PFSK-1 (cell line): ENCODE data around the gene COL23A1.

Source experiments
- FOXP2 ChIP-seq: optimal IDR thresholded peaks from 2 replicates; pipeline ENCODE3; 2011; ENCODE audit warnings: borderline replicate concordance, control low read depth, inconsistent platforms; ENCODE audit not compliant: insufficient read depth; ENCODE audit errors: extremely low read length, extremely low read depth
- POLR2AphosphoS5 ChIP-seq: IDR thresholded peaks from 2 replicates; pipeline ENCODE4 v1.6.1; 2012; ENCODE audit warnings: low read depth, mild to moderate bottlenecking, control low read depth, low read length, moderate library complexity
- SIN3A ChIP-seq: IDR thresholded peaks from 2 replicates; pipeline ENCODE4 v1.6.1; 2012; ENCODE audit warnings: mild to moderate bottlenecking, low read length, moderate library complexity, borderline replicate concordance; ENCODE audit not compliant: insufficient read depth
- TAF1 ChIP-seq: IDR thresholded peaks from 2 replicates; pipeline ENCODE4 v1.6.1; 2012; ENCODE audit warnings: low read length, control low read depth, borderline replicate concordance; ENCODE audit not compliant: insufficient read depth
- TF ChIP-seq, protein P1 (sequence below), 2 experiments: IDR thresholded peaks; 2 replicates each; pipeline versions ENCODE4 v1.6.1 to v1.8.0; 2011 to 2012; ENCODE audit warnings: low read depth in 2 of 2, low read length in 2 of 2, control low read depth in 1 of 2, inconsistent platforms in 1 of 2, mild to moderate bottlenecking in 1 of 2, moderate library complexity in 1 of 2; ENCODE audit not compliant: insufficient read depth in 1 of 2

The COL23A1 gene

DNA sequence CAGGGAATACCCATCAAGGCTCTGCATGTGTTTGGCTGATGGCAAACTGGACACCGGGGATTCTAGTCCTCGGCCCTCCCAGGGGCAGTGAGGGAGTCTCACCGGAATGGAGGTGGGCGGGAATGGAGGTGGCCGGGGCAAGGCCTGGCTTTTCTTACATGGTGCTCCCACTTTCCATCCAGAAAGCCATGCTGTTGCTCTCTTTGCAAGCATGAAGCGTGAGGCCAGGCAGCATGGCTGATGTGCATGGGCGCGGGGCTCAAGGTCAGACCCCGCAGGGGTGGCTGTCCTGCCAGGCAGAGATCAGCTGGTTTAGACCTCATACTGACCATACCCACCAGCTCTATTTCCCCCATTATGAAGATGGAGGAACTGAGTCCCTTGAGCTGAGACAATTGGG, 249.6 kb downstream of the COL23A1 start:
- TF ChIP-seq POLR2AphosphoS5 (no peak), FOXP2 (no peak), TAF1 (no peak), SIN3A (no peak)
- TF ChIP-seq, protein P1, sequence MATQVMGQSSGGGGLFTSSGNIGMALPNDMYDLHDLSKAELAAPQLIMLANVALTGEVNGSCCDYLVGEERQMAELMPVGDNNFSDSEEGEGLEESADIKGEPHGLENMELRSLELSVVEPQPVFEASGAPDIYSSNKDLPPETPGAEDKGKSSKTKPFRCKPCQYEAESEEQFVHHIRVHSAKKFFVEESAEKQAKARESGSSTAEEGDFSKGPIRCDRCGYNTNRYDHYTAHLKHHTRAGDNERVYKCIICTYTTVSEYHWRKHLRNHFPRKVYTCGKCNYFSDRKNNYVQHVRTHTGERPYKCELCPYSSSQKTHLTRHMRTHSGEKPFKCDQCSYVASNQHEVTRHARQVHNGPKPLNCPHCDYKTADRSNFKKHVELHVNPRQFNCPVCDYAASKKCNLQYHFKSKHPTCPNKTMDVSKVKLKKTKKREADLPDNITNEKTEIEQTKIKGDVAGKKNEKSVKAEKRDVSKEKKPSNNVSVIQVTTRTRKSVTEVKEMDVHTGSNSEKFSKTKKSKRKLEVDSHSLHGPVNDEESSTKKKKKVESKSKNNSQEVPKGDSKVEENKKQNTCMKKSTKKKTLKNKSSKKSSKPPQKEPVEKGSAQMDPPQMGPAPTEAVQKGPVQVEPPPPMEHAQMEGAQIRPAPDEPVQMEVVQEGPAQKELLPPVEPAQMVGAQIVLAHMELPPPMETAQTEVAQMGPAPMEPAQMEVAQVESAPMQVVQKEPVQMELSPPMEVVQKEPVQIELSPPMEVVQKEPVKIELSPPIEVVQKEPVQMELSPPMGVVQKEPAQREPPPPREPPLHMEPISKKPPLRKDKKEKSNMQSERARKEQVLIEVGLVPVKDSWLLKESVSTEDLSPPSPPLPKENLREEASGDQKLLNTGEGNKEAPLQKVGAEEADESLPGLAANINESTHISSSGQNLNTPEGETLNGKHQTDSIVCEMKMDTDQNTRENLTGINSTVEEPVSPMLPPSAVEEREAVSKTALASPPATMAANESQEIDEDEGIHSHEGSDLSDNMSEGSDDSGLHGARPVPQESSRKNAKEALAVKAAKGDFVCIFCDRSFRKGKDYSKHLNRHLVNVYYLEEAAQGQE (IDR thresholded peaks at IDR 0.05; ENCODE audit: insufficient read depth in 1 of 2, low read depth in 2 of 2, low read length in 2 of 2): no peak

- TF ChIP-seq, protein P1 (IDR thresholded peaks at IDR 0.05; ENCODE audit: insufficient read depth in 1 of 2, low read depth in 2 of 2, low read length in 2 of 2): no peak
- no peak for TF ChIP-seq POLR2AphosphoS5
- no peak for TF ChIP-seq FOXP2
- TF ChIP-seq SIN3A: no peak
- no peak for TF ChIP-seq TAF1
Measured at GRCh38 chr5:178340187-178340586, 250.0 kb downstream of the COL23A1 start.

GRCh38 chr5:178339272-178339671, 250.9 kb downstream of the COL23A1 start:
- TF ChIP-seq TAF1 (no peak), FOXP2 (no peak), POLR2AphosphoS5 (no peak), SIN3A (no peak)
- TF ChIP-seq, protein P1 (IDR thresholded peaks at IDR 0.05; ENCODE audit: insufficient read depth in 1 of 2, low read depth in 2 of 2, low read length in 2 of 2): no peak

GRCh38 chr5:178338750-178339144, 251.4 kb downstream of the COL23A1 start:
- TF ChIP-seq, protein P1 (IDR thresholded peaks at IDR 0.05; ENCODE audit: insufficient read depth in 1 of 2, low read depth in 2 of 2, low read length in 2 of 2): no peak
- TF ChIP-seq FOXP2 (no peak), TAF1 (no peak), POLR2AphosphoS5 (no peak), SIN3A (no peak)

DNA sequence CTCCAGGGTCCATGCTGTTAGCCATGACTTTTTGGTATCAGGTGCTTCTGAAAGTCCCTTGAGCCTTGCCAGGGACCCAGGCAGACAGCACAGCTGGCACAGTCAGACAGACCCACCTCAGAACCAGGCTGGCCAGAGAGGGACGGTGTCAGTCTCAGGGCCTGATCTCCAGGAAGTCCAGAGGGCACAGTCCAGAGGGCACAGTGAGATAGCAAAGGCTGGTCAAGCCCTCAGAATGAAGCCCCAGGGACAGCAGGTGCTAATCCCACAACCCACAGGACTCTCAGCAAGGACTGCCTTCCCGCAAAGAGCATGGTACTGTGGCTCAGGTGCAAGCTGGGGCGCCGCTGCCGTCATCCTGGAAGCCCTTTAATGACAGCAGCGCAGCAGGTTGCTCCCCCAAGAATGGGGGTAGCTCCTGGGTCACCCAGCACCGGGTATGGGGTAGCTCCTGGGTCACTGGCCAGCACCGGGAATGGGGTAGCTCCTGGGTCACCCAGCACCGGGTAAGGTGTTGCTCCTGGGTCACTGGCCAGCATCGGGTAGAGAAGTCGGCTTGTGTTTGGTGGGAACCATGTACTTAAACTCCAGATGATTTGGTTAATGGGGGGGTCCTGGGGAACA, 252.0 kb downstream of the COL23A1 start:
- TF ChIP-seq SIN3A (no peak), TAF1 (no peak), FOXP2 (no peak), POLR2AphosphoS5 (no peak)
- TF ChIP-seq, protein P1 (IDR thresholded peaks at IDR 0.05; ENCODE audit: insufficient read depth in 1 of 2, low read depth in 2 of 2, low read length in 2 of 2): no peak
